VCaP (cell line): ENCODE data around the gene HACL1.
"Not testable (repeated sequence)": the region's sequence is repeated elsewhere in the genome, so short reads cannot be mapped to it uniquely, and the experiment has no call there.

Source experiments
- H3K27ac ChIP-seq: fragments of 450-650 bp; 2 replicates; pipeline ENCODE4 v1.5.1; 2017
- TF ChIP-seq, protein P1 (sequence below): fragments of 450-650 bp; conservative IDR thresholded peaks from 2 replicates; pipeline ENCODE4 v1.5.1; 2017; ENCODE audit warnings: mild to moderate bottlenecking, moderate library complexity

HACL1 gene

GRCh38 chr3:15628967-15629366, 27.6 kb upstream of the HACL1 start:
- H3K27ac ChIP-seq = no peak overlapping the region
- TF ChIP-seq, protein P1, sequence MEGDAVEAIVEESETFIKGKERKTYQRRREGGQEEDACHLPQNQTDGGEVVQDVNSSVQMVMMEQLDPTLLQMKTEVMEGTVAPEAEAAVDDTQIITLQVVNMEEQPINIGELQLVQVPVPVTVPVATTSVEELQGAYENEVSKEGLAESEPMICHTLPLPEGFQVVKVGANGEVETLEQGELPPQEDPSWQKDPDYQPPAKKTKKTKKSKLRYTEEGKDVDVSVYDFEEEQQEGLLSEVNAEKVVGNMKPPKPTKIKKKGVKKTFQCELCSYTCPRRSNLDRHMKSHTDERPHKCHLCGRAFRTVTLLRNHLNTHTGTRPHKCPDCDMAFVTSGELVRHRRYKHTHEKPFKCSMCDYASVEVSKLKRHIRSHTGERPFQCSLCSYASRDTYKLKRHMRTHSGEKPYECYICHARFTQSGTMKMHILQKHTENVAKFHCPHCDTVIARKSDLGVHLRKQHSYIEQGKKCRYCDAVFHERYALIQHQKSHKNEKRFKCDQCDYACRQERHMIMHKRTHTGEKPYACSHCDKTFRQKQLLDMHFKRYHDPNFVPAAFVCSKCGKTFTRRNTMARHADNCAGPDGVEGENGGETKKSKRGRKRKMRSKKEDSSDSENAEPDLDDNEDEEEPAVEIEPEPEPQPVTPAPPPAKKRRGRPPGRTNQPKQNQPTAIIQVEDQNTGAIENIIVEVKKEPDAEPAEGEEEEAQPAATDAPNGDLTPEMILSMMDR = no peak

DNA sequence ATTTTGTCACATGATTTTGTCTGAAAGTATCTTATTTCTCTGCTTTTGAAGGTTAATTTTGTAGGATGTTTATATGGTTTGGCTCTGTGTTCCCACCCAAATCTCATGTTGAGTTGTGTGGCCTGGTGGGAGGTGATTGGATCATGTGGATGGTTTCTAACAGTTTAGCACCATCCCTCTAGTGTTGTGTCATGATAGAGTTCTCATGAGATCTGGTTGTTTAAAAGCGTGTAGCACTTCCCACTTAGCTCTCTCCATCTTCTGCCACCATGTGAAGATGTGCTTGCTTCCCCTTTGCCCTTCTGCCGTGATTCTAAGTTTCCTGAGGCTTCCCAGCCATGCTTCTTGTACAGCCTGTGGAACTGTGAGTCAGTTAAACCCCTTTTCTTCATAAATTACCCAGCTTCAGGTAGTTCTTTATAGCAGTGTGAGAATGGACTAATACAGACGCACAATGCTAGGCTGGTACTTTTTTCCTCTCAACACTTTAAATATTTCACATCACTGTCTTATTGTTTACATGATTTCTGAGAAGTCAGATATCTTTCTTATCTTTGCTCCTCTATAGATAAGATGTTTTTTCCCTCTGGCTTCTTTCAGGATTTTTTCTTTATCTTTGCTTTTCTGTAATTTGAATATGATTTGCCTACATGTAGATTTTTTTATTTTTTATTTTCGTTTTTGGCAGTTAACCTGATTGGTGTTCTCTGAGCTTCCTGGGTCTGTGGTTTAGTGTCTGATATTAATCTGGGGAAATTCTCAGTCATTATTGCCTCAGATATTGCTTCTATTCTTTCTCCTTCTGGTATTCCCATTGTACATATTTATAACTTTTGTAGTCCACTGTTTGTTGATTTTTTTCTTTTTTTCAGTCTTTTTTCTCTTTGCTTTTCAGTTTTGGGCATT, 22.4 kb upstream of the HACL1 start:
- TF ChIP-seq, protein P1 = no peak
- H3K27ac ChIP-seq = no peak overlapping the region

DNA sequence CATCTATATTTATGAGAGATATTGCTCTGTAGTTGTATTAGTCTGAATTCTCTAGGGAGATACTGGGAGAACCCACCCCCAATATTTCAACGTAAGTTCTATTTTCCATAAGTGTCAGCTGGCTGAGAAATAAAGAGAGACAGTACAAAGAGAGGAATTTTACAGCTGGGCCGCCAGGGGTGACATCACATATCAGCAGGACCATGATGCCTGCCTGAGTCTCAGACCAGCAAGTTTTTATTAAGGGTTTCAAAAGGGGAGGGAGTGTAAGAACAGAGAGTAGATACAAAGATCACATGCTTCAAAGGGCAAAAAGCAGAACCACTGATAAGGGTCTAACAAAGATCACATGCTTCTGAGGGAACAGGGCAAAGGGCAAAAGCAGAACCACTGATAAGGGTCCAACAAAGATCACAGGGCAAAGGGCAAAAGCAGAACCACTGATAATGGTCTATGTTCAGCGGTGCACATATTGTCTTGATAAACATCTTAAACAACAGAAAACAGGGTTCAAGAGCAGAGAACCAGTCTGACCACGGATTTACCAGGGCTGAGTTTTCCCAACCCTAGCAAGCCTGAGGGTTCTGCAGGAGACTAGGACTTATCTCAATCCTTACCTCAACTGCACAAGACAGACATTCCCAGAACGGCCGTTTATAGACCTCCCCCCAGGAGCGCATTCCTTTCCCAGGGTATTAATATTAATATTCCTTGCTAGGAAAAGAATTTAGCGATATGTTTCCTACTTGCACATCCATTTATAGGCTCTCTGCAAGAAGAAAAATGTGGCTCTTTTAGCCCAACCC, 18.5 kb upstream of the HACL1 start:
- H3K27ac ChIP-seq = not testable (repeated sequence)

DNA sequence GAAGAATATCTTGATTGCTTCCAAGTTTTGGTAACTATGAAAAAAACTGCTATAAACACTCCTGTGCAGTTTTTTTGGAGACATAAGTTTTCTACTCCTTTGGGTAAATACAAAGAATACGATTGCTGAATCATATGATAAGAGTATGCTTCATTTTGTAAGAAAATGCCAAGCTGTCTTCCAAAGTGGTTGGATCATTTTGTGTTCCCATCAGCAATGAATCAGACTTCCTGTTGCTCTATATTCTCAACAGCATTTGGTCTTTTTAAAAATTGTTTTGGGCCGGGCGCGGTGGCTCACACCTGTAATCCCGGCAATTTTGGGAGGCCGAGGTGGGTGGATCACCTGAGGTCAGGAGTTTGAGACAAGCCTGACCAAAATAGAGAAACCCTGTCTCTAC, 14.7 kb upstream of the HACL1 start:
- TF ChIP-seq, protein P1 = no peak
- no peak overlapping the region for H3K27ac ChIP-seq

DNA sequence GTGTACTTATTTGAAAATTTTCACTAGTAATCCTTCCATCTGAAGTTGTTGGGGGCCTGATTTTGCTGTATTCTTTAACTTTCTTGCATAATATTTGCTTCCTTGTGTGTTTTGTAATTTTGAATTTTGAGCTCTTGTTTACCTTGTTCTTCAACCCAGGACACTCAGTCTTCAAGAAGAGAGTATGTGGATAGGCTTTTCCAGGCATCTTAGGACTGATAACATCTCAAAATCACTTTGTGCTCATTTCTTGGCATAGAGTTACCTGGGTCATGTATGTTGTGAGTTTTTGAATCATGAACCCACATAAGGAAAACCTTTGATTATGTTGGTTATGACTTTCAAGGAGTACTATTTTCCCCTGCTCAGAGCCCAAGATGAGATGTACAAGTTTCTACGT, 13.6 kb upstream of the HACL1 start:
- H3K27ac ChIP-seq = peak overlapping the region; percentile 72; the same call in 1 of the 2 replicates
- TF ChIP-seq, protein P1 = no peak

GRCh38 chr3:15612001-15612400, 10.6 kb upstream of the HACL1 start:
- H3K27ac ChIP-seq = peak overlapping the region; percentile 72
- TF ChIP-seq, protein P1 = no peak

GRCh38 chr3:15611018-15611417, 9.6 kb upstream of the HACL1 start:
- TF ChIP-seq, protein P1 = no peak
- peak overlapping the region; percentile 72 for H3K27ac ChIP-seq
